Stimulated activated CD8-positive, alpha-beta memory T cell treated with anti-CD3 and anti-CD28 coated beads, Interleukin-12 subunit alpha, Interleukin-12 subunit beta, amount 100 ng/mL, for 4 hours (primary cell): ENCODE measurements around the gene MDFIC.

Source experiments
- DNase-seq: peaks from one replicate; pipeline ENCODE4 v3.0.0-alpha.2; 2020; ENCODE audit warnings: low read depth

MDFIC gene

GRCh38 chr7:114928060-114928459 is 6.2 kb downstream of the MDFIC start:
- DNase-seq = no peak

GRCh38 chr7:114929570-114929969 is 7.7 kb downstream of the MDFIC start:
- DNase-seq = no peak

- no peak for DNase-seq
Measured at GRCh38 chr7:114930107-114930661, 8.3 kb downstream of the MDFIC start.

- DNase-seq = no peak
Measured at GRCh38 chr7:114930829-114931655, 9.1 kb downstream of the MDFIC start.

- no peak for DNase-seq
Measured at GRCh38 chr7:114931656-114932011, 9.7 kb downstream of the MDFIC start.

GRCh38 chr7:114932991-114933390 is 11.1 kb downstream of the MDFIC start:
- DNase-seq = no peak

- no peak for DNase-seq
Measured at GRCh38 chr7:114933658-114934057, 11.8 kb downstream of the MDFIC start.

- no peak for DNase-seq
Measured at GRCh38 chr7:114934086-114934485, 12.2 kb downstream of the MDFIC start.

- DNase-seq = no peak
Measured at GRCh38 chr7:114934713-114935112, 12.8 kb downstream of the MDFIC start.

- no peak for DNase-seq
Measured at GRCh38 chr7:114936471-114936870, 14.6 kb downstream of the MDFIC start.

- DNase-seq = no peak
Measured at GRCh38 chr7:114937446-114937845, 15.6 kb downstream of the MDFIC start.

GRCh38 chr7:114938785-114939184 is 16.9 kb downstream of the MDFIC start:
- DNase-seq = no peak

- DNase-seq = no peak
Measured at GRCh38 chr7:114939484-114940097, 17.7 kb downstream of the MDFIC start.

GRCh38 chr7:114940220-114940619 is 18.3 kb downstream of the MDFIC start:
- no peak for DNase-seq

GRCh38 chr7:114941692-114942091 is 19.8 kb downstream of the MDFIC start:
- DNase-seq = no peak

GRCh38 chr7:114942446-114943175 is 20.7 kb downstream of the MDFIC start:
- DNase-seq = no peak

GRCh38 chr7:114943530-114943929 is 21.6 kb downstream of the MDFIC start:
- no peak for DNase-seq

- no peak for DNase-seq
Measured at GRCh38 chr7:114943953-114944744, 22.3 kb downstream of the MDFIC start.

GRCh38 chr7:114944745-114945625 is 23.1 kb downstream of the MDFIC start:
- no peak for DNase-seq

GRCh38 chr7:114949231-114949630 is 27.3 kb downstream of the MDFIC start:
- no peak for DNase-seq

- DNase-seq = no peak
Measured at GRCh38 chr7:114952296-114952695, 30.4 kb downstream of the MDFIC start.
